DND-41 (cell line): ENCODE data around the gene FBXW11.

Source experiments
- ATAC-seq: fragments of 200-7000 bp; cut with Tn5 transposase; 3 replicates; pipeline ENCODE4 v1.9.1; 2021; ENCODE audit warnings: low read depth; ENCODE audit not compliant: insufficient read depth
- DNase-seq: peaks from one replicate; pipeline ENCODE4 v3.0.0-alpha.2; 2020
- H2AFZ ChIP-seq: 2 replicates; pipeline ENCODE4 v1.6.0; 2012; ENCODE audit warnings: low read depth, low read length
- H3K27ac ChIP-seq: 2 replicates; pipeline ENCODE4 v1.5.1; 2012; ENCODE audit warnings: low read length, inconsistent platforms
- H3K27me3 ChIP-seq: fragments of 200-600 bp; sonication (generic); 2 replicates; pipeline ENCODE4 v1.6.0; 2012; ENCODE audit warnings: low read length, mild to moderate bottlenecking, inconsistent platforms; ENCODE audit not compliant: insufficient read depth, poor library complexity
- H3K36me3 ChIP-seq: 2 replicates; pipeline ENCODE4 v1.5.1; 2012; ENCODE audit warnings: low read length, inconsistent platforms; ENCODE audit not compliant: insufficient read depth
- H3K4me1 ChIP-seq: 2 replicates; pipeline ENCODE4 v1.5.1; 2012; ENCODE audit warnings: mild to moderate bottlenecking, low read length; ENCODE audit not compliant: insufficient read depth
- H3K4me2 ChIP-seq: 2 replicates; pipeline ENCODE4 v1.6.0; 2012; ENCODE audit warnings: mild to moderate bottlenecking, moderate library complexity, low read length, inconsistent platforms; ENCODE audit not compliant: insufficient read depth
- H3K4me3 ChIP-seq, 2 experiments: fragments of 200-600 bp in 1 of 2; shearing (Covaris generic) in 1 of 2; 2 replicates each; pipeline ENCODE4 v1.5.1; 2012 to 2016; ENCODE audit warnings: inconsistent platforms in 2 of 2, low read length in 2 of 2, mild to moderate bottlenecking in 2 of 2, low read depth in 1 of 2, moderate library complexity in 1 of 2
- H3K79me2 ChIP-seq: 2 replicates; pipeline ENCODE4 v1.6.0; 2012; ENCODE audit warnings: low read length, inconsistent platforms; ENCODE audit not compliant: insufficient read depth
- H3K9ac ChIP-seq: 2 replicates; pipeline ENCODE4 v1.6.0; 2012; ENCODE audit warnings: low read depth, mild to moderate bottlenecking, inconsistent platforms, low read length, moderate library complexity
- H3K9me3 ChIP-seq: 2 replicates; pipeline ENCODE4 v1.5.1; 2012; ENCODE audit warnings: low read length, moderate library complexity, mild to moderate bottlenecking, inconsistent platforms; ENCODE audit not compliant: insufficient read depth, severe bottlenecking
- H4K20me1 ChIP-seq: 2 replicates; pipeline ENCODE4 v1.6.0; 2012; ENCODE audit warnings: low read length; ENCODE audit not compliant: insufficient read depth
- CTCF ChIP-seq: IDR thresholded peaks from 2 replicates; pipeline ENCODE4 v1.5.1; 2012; ENCODE audit warnings: borderline replicate concordance, low read length, moderate library complexity, mild to moderate bottlenecking; ENCODE audit not compliant: poor library complexity, severe bottlenecking; ENCODE audit errors: extremely low read depth
- EZH2 ChIP-seq: IDR thresholded peaks from 3 replicates; pipeline ENCODE4 v1.6.1; 2012; ENCODE audit warnings: borderline replicate concordance, low read depth, mild to moderate bottlenecking, moderate library complexity, low read length, inconsistent platforms; ENCODE audit not compliant: severe bottlenecking

FBXW11 gene

DNA sequence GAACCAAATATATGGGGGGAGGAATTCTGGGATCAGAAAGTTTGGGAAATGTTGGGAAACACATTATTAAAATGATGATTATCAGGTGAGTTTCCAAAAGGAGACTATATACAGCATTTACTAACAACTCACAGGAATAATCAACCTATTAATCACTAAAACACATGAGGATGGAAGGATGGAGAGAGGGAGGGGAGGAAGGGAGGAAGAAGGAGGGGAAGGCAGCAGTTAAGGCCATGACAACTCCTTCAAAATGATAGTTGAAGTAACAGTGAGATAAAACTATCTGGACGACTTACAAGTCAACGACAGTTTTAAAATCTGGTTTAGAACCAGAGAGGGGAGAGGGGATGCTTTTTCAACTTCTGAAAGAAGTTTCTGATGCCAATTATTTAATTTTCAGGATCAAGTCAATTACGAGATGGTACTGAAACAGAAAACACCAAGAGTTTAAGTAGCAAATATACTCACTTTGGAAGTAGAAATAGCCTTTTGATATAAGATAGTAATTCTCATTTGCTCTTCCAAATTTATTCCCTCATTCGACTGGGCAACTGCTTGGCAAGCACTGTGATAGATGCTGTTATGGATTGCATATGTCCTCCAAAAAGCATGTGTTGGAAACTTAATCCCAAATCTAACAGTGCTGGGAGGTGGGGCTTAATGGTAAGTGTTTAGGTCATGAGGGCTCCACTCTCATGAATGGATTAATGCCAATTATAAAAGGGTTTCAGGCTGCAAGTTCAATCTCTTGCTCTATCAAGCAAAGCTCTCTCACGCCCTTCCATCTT, 30.4 kb downstream of the FBXW11 start:
- no peak overlapping the region for H3K27ac ChIP-seq
- H3K4me2 ChIP-seq = no peak overlapping the region
- DNase-seq (no peak), ATAC-seq (no peak)
- H2AFZ ChIP-seq = no peak overlapping the region
- H3K27me3 ChIP-seq = no peaks in the 10 kb centered on the region
- H3K9me3 ChIP-seq = peaks cover 22% of the 10 kb centered on the region
- H3K9ac ChIP-seq = no peak overlapping the region
- TF ChIP-seq CTCF (no peak), EZH2 (no peak)
- H3K79me2 ChIP-seq = peaks cover 96% of the 10 kb centered on the region
- H3K4me3 ChIP-seq = no peak overlapping the region
- H3K4me1 ChIP-seq = no peaks in the 10 kb centered on the region
- H3K36me3 ChIP-seq = no peaks in the 10 kb centered on the region
- H4K20me1 ChIP-seq = peaks cover 57% of the 10 kb centered on the region

GRCh38 chr5:171975262-171975876, 31.1 kb downstream of the FBXW11 start:
- H3K9ac ChIP-seq = no peak overlapping the region
- TF ChIP-seq CTCF (no peak), EZH2 (no peak)
- H3K4me2 ChIP-seq = no peak overlapping the region
- H3K9me3 ChIP-seq = peaks cover 15% of the 10 kb centered on the region
- peaks cover 63% of the 10 kb centered on the region for H4K20me1 ChIP-seq
- H3K4me1 ChIP-seq = no peaks in the 10 kb centered on the region
- H3K36me3 ChIP-seq = no peaks in the 10 kb centered on the region
- no peaks in the 10 kb centered on the region for H3K27me3 ChIP-seq
- H3K27ac ChIP-seq = no peak overlapping the region
- ATAC-seq = peak; percentile 93
- peaks cover 96% of the 10 kb centered on the region for H3K79me2 ChIP-seq
- DNase-seq = peak; percentile 48
- no peak overlapping the region for H2AFZ ChIP-seq
- no peak overlapping the region for H3K4me3 ChIP-seq

GRCh38 chr5:171970826-171971225, 35.6 kb downstream of the FBXW11 start:
- ATAC-seq (no peak), DNase-seq (no peak)
- no peak overlapping the region for H3K4me3 ChIP-seq
- H3K4me1 ChIP-seq = peaks cover 14% of the 10 kb centered on the region
- no peak for TF ChIP-seq EZH2
- TF ChIP-seq CTCF = no peak
- no peaks in the 10 kb centered on the region for H3K9me3 ChIP-seq
- no peak overlapping the region for H3K4me2 ChIP-seq
- peaks cover 94% of the 10 kb centered on the region for H3K79me2 ChIP-seq
- no peak overlapping the region for H3K9ac ChIP-seq
- no peaks in the 10 kb centered on the region for H3K27me3 ChIP-seq
- no peak overlapping the region for H2AFZ ChIP-seq
- H3K36me3 ChIP-seq = no peaks in the 10 kb centered on the region
- H3K27ac ChIP-seq = no peak overlapping the region
- H4K20me1 ChIP-seq = peaks cover 66% of the 10 kb centered on the region
